GM04504 (cell line): ENCODE results near the gene SPDYE4.

Source experiments
- DNase-seq: peaks from one replicate; pipeline ENCODE4 v3.0.0-alpha.2; 2012; ENCODE audit warnings: low read depth

Gene SPDYE4

DNA sequence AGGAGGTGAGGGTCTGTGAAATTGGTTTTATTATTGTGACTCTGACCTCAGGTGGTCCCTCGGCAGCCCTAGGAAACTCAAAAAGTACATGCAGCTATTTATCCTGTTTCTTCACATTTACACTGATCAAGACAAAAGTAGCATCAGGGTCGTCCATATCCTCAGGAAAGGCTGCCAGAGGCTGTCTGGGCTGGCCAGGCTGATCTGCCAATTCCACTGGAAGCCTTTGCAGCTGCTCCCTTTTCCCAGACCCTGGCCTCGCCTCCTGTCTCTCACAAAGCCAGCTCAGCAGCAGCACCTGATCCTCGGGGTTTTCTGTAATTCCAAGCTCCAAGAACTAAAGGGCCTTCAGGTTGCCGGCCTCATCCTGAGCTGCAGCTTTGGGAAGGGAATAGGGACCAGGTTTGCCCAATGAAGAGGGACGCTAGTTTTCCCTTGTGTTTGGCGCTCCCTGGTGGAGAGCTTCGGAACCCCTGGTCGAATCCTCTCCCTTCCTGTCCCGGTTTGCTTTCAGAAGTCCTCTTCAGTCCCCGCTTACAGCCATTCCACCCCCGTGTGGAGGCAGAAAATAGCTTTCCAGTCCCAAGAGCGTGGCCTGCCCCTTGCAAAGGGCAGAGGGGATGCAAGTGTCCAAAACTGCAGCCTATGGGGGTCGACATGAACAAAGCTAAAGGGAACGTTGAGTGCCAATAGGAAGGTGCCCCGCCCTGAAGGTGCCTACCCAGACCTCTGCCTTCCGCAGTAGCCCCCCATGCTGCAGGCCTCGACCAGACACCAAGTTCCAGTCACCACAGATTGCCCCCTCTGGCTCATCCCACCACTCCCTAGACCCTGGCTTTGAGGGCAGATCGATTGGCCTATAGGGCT lies 27.4 kb upstream of the SPDYE4 start:
- peak; percentile 27 for DNase-seq

DNA sequence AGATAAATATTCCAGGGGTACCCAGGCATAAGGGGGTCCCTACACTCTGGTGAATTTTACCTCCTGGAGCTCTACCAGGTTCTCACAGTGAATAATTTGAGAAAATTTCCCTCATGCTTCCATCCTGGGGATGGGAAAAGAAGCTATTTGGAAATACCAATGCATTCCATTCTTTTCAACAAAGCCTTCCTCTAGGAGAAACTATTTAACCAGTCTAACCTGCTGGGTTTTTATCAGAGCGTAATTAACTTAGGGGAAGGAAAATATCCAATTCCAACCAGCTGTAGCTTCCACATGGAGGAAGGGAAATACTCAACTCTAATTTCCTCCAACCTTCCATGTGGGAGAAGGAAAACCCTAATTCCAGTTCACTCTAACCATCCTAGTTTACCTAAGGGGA lies 23.8 kb upstream of the SPDYE4 start:
- no peak for DNase-seq

DNA sequence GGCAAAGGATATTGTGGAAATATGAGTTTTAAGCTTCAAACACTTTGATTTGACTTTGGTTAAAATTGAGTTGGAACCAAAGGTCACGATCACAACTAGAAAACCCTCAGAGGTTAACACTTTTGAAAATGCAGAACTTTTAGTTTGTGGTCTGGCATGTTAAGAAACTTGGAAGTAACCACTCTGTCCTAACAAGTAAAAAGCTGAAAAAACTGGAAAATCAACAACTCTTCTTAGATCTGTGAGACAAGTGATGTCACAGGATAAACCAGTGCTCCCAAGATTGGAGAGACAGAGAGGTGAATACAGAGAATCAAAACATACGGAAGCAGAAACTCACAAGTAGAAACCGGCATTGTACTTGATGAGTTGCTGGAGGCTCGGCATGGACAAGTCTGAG lies 23.4 kb upstream of the SPDYE4 start:
- no peak for DNase-seq

DNA sequence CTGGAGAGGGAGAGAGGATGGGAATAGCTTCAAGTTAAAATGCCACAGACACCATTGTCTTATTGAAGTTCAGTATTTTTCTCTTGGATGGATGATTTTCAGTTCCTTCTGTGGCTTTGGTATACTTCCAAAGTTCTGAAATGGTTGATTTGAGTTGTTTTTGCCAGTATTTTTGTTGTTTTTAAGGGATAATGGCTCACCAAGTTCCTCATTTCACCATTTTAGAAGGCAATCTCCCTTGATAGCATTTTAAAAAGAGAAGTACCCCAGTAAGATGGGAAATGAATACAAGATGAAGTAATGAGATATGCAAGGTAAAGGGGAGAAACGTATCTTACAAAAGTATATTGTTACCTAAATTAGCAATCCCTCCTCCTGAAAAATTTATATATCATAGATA lies 18.5 kb upstream of the SPDYE4 start:
- no peak for DNase-seq

DNA sequence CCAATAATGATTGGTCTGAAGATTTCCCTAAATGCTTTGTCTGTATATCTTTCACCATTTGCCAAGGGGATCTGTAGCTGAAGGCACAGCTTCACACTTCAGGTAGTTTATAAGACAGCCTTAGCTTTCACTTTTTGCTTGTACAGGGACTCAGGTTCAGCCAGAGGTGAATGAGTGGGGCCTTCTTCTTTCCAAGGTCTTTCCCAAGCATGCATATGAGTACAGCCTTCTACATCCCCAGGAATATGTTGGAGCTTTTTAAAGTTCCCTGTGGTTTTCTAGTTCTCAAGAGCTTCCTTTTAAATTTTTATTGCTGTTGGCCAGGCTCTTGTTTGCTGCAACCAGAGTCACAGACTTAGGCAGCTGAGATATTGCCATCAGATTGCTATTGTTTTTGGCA lies 17.9 kb upstream of the SPDYE4 start:
- no peak for DNase-seq

DNA sequence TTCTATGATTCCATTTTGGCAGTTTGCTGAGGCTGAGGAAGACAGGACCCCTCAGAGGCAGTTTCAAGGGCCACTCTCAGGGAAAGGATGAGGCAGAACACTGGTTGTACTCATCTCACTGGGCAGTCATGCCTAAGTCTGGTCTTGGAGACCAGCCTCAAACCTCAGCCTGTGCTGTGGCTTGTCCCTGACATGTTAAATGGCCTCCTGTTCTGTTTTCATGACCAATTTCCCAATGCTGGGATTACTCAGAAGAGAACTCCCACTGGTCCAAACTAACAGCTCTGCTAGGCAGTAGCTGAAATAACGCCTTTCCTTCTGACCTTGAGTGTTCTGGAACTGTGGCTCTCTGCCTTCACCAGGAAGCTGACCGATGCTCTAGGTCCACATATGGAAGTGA lies 8.4 kb upstream of the SPDYE4 start:
- no peak for DNase-seq

DNA sequence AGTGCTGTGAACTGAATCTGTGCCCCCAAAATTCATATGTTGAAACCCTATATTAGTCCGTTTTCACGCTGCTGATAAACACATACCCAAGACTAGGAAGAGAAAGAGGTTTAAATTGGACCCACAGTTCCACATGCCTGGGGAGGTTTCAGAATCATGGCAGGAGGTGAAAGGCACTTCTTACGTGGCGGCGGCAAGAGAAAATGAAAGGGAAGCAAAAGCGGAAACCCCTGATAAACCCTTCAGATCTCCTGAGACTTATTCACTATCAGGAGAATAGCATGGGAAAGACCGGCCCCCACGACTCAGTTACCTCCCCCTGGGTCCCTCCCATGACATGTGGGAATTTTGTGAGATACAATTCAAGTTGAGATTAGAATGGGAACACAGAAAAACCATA lies 3.7 kb upstream of the SPDYE4 start:
- no peak for DNase-seq

DNA sequence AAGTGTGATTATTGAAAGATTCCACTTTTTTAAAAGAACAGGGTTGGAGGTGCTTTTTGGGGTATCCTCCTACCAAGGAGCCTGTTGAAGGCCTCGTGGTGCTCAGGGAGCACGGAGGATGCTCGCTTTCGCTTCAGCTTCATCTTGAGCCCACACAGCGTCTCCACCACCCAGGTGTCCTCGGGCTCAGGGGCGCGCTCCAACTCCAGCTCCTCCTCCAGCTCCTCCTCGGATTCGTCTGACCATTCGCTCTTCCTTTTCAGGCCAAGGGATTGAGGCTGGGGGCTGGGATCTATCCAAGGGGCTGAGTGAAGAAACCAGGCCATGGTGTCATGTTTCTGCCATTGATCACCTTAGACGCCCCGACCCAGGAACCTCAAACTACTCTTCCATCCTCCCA lies 1.2 kb downstream of the SPDYE4 start:
- DNase-seq = no peak

DNA sequence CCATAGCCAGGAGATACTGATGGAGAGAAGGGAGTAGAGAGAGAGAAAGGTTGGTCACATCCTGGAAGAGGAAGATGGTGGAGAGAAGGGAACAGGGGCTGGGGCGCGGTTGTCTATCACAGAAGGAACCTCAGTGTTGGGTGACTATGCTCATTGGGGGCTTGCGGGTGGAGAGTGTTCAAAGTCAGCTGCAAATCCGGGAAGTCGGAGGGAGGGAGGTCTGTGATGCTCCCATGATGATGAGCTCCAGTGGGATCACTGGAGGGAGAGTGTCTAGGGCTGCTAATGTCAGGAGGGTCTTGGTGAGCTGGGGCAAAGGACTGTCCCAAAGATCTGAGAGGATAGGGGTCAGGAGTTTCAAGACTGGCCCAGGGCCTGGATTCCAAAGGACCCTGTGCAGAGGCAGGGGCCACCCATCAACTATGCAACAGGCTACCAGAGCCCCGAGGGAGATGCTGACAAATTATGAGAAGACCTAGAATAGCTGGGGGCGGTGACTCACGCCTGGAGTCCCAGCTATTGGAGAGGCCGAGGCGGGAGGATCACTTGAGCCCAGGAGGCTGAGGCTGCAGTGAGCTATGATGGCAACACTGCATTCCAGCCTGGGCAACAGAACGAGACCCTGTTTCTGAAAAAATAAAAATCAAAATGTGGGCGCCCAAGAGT lies 2.6 kb downstream of the SPDYE4 start:
- DNase-seq = no peak

DNA sequence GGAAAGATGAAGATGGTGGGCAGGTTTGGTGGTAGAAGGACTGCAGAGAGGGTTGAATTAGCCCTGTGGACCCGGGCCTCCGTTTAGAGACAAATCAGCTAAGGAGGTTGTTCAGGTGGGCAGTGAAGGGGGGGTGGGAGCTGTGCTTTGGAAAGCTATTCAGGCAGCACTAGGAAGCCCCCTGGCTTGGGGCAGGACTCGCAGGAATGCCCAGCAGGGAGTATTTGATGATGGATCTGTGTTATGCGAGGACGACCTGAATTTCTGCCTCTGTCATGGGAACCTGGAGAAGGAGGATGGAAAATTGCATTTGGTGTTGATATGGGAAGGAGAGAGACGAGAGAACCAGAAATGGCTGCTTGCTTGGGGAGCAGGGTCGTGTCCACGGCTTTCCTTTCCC lies 3.5 kb downstream of the SPDYE4 start:
- DNase-seq = no peak

DNA sequence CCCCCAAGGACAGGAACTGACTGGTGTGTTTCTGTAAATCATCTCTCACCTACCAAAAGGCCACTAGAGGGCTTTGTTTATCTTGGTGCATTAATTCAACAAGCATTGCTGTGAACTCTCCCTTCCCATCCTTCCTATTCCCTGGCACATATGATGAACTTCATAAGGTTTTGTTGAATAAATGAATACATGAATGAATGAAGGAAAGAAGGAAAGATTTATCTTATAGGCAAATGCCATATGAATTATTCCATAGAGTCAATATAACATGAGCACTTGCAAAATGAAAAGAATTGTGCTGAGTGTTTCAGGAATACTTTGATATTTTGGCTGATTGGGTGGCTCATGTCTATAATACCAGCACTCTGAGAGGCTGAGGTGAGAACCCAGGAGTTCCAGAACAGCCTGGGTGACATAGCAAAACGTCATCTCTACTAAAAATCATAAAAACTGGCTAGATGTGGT lies 4.3 kb downstream of the SPDYE4 start:
- DNase-seq = no peak

DNA sequence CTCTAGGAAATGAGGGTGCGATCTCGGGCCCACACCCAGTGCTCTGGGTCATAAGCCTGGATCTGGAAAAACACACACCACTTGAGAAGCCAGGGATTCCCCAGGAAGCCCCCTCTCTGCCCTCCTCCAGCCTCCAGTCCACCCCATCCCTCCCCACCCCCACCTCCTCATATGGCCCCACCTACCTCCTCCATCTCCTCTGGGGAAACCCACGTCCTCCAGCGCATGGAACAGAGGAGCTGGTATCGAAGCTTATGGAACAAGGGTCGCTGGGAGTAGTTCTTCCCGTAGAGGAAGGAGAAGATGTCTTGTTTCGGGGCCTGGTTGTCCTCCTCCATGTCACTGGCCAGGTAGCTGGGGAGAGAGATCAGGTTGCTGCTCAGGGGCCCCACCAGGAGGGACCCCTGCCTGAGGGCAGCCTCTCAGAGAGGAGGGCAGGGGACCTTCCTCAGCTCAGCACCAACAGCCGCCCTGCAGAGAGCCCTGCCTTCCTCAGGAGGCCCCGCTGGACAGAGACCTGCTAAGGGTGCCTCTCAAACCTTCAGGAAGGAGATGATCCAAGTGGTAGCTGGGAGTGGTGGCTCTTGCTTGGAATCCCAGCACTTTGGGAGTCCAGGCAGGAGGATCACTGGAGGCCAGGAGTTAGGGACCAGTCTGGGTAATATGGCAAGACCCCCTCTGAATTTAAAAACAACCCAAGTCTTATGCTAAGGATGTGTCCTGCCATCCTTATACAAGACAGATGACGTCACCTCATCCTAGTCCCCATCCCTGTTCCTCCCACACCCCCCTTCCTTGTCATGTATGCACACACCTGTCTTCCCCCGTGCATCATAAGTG lies 5.0 kb downstream of the SPDYE4 start:
- DNase-seq = no peak

DNA sequence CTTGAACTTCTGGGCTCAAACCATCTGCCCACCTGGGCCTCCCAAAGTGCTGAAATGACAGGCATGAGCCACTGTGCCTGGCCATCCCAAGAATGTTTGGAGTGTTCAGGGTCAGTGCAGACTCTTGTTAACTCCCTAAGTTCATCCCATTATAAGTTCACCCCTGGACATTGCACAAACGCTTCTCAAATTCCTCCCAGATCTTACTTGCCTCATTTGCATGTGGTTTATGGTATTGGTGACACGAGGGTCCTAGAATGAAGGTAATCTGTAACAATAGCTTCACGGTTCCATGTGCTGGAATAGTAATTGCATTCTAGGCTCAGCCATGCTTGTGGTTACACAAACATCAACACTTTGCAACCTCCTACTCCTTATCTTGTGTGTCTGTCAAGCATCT lies 8.7 kb downstream of the SPDYE4 start:
- no peak for DNase-seq

DNA sequence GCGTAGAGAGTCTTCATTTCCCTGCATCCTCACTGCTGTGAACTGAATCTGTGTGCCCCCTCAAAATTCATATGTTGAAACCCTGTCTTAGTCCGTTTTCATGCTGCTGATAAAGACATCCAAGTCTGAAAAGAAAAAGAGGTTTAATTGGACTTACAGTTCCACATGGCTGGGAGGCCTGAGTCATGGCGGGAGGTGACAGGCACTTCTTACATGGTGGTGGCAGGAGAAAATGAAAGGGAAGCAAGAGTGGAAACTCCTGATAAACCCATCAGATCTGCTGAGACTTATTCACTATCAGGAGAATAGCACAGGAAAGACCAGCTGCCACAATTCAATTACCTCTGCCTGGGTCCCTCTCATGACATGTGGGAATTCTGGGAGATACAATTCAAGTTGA lies 10.6 kb downstream of the SPDYE4 start:
- DNase-seq = no peak

DNA sequence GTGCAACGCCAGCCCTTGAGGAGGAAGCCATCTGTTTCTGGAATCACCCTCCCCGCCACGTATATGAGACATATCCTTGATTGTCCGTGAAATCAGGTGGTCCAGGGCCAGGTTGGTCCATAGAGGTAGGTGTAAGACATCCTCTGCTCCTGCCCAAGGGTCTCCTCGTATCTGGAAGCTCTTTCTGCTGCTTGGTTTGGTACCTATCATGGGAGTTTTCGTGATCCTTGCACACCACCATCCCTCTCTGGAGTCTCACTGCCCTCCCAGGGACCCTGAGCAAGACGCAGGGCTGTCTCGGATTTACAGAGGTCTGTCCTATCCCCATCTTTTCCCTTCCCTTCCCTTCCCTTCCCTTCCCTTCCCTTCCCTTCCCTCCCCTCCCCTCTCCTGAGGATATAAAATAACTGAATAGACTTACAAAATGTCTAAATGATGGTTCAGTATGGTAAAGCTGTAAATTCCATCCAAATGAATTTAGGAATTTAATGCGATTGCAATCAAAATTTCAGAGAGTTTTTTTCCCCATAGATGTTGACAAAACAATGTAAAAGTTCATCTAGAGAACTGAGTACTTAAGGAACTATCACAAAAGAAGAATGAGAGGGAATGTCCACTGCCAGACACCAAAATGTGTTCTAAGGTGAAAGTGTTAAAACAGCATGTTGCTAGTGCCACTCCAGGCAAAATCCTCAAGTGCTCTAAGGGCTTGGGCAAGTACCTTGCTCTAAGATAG lies 11.7 kb downstream of the SPDYE4 start:
- DNase-seq = no peak

DNA sequence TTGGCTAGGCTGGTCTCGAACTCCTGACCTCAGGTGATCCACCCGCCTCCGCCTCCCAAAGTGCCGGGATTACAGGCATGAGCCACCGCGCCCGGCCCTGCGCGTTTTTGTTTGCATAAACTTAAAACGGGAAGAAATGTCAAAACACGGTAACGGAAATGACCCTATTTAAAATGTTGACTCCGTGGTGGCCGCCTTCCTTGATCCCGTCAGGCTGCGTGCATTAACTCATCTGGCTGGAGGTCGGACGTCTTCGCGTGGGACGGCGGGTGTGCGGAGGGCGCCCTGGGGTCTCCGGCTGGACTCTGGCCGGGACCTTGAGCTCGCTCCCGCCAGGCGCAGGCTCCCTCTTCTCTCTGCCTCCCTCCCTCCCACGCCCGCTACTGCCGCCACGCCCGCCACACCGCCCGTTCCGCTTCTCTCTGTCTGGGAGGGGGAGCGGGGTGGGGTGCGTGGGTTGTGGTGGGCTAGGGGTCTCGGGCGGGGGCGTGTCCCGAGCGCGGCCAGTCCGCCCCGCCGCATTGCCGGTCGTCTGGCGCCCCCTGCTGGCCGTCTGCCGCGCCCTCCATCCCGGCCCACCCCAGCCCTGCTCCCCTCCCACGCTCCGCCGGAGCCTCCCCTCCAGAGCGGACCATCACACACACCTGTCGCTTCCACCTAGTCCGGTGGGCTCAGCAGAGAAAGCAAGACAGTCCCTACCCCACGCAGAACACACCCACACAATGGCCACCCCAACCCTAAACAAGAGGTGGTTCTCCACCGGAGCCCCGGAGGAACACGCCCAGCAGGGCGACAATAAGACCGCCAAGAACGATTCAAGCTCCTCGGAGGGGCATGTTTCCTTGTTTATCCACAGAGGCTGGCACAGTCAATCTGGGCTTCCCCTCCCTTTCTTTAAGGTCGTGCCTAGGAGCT lies 12.5 kb downstream of the SPDYE4 start:
- peak; percentile 10 for DNase-seq

DNA sequence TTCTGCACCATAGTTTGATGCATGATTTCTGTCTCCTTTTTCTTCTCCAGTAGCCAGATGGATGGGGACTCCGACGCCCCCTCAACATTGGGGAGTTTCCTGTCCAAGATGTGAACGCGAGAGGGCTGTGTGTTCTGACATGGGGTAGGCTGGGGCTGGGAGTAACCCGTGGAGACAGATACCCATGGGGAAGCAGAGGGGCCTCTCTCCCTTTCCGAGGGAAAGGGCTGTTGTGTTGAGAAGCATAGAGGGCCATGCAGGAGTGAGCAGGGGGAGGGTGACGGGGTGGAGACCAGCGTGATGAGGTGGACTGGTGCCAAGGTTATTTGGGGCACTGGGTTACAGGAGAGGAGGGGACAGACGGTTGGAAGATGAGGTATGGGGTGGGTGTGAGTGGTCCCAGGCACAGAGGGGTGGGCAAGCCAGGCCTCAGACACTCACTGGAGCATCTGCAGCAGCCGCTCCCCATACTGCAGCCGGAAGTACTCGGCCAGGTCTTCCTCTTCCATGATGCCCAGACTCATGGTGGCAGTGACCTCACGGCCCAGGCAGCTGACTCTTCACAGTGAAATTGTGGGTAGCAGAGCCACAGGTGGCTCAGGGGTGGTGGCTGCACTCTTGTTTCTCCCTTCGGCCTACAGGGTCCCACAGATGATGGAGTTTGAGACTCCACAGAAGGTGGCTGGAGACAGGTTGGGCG lies 14.1 kb downstream of the SPDYE4 start:
- no peak for DNase-seq

DNA sequence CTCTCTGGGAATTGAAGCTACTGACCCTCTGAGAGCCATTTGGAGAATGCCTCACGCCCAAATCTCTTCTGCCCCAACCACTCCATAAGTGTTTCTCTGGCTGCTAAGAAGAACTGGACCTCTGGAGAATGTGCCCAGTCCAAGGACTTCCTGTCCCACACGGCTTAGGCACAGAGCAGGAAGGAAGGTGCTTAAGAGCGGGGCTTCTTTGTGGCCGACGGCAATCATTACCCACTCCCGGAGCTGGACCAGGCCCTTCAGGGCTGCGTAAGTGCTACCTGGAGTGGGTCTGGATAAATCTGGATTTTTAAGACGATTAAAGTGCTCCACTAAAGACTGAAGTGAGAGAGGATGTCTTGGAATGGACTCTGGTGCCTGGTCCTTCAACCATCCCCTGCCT lies 15.5 kb downstream of the SPDYE4 start:
- DNase-seq = no peak

DNA sequence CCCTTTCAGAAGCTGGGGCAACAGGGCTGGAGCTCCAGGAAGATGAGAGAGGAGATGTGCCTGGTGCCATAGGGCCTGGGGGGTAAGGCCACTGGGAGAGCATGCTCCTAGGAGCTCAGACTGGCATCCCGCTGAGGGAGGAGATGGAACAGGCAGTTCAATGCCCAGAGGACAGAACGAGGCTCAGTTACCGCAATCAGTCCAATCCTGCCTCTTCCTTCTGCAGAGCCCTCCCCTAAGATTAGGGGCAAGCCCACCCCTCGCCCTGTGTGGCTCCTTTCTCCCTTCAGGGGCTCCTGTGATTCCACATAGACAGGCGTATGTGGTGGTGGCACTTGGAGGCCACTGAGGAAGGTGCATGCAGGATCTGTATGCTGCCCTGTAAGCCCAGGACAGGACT lies 16.1 kb downstream of the SPDYE4 start:
- no peak for DNase-seq

DNA sequence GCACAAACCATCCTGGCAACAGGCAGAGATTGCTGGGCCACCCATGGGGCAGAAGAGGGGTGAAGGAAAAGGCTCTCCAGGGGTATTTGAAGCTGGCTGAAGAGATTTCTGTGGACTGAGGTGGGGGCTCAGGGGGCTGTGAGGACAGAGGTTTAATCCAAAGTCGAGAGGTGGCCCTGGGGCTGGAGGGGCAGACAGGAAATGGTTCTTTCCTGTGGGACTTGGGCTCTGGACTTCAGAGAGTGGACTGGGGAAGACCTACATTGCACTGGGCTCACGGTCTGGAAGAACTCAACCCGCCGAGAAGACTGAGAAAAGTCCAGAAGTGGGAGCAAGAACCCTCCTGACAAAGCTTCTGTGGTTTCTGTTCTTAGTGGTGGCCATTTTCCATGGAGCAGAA lies 16.6 kb downstream of the SPDYE4 start:
- DNase-seq = no peak
